Medulla oblongata (tissue), 1 donor: Measurements from ENCODE around the gene KCNK15.
"Not testable (repeated sequence)": the region's sequence is repeated elsewhere in the genome, so short reads cannot be mapped to it uniquely, and the experiment has no call there.

Source experiments
- DNase-seq: peaks from one replicate; pipeline ENCODE4 v3.0.0-alpha.2; 2015; ENCODE audit errors: extremely low spot score

KCNK15 gene

GRCh38 chr20:44758247-44759101, 12.8 kb downstream of the KCNK15 start:
- DNase-seq, result no peak

GRCh38 chr20:44759595-44759994, 13.9 kb downstream of the KCNK15 start:
- no peak for DNase-seq

GRCh38 chr20:44761423-44761822, 15.8 kb downstream of the KCNK15 start:
- DNase-seq, result no peak

- DNase-seq, result no peak
Observed at GRCh38 chr20:44762466-44763140, 16.9 kb downstream of the KCNK15 start.

DNA sequence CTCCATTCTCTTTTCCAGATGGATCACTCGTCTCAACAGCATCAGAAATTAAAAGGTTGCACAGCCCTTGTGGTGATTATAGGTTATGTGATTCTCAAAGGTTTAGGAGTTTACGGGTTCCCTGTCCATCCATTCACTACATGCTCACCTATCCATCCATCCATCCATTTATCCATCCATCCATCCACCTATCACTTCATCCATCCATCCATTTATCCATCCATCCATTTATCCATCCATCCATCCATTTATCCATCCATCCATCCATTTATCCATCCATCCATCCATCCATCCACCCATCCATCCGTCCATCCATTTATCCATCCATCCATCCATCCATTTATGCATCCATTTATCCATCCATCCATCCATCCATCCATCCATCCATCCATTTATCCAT, 18.1 kb downstream of the KCNK15 start:
- not testable (repeated sequence) for DNase-seq

DNA sequence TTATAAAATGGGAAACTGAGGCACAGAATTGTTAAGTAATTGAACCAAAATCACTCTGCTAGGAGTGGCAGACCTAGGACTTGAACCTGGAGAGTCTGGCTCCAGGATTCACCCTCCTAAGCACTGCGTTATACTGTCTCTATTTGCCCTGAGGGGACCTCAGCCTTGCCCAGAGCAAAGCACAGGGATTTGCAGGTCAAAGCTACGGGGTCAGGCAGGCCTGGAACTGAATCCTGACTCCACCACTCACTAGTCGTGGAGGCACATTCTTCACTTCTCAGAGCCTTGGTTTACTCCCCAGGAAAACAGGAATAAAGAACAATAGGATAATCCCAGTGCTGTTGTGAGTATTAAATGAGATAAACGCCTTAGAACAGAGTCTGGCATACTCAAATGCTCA, 19.4 kb downstream of the KCNK15 start:
- DNase-seq, result no peak

DNA sequence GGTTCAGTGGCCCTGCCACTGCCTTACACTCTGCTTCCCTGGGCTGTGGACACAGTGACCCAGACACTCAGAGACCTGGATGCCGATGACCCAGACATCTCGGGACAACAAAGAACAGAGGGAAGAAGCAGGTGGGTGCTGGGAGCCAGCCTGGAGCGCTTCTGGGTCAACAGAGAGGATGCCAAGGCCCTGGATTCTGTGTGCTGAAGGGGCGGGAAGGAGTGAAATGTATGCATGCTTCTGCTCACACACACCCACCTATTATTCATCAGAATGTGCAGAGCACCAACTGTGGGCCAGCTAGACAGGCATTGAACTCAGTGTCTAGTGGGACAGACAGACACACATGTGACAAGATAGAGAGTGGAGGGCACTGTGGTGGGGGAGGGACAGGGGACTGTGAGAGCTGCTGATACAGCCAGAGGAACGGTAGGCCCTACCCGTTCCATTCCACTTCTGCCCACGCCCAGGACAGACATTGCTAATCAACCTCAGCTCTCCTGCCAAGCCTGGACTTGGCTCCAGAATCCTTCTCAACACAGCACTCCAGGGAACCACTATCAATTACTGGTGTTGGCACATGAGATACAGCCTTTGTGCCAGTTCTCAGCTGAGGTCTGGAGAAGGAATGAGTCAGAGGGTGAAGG, 20.2 kb downstream of the KCNK15 start:
- no peak for DNase-seq

- no peak for DNase-seq
Observed at GRCh38 chr20:44768256-44768655, 22.6 kb downstream of the KCNK15 start.

DNA sequence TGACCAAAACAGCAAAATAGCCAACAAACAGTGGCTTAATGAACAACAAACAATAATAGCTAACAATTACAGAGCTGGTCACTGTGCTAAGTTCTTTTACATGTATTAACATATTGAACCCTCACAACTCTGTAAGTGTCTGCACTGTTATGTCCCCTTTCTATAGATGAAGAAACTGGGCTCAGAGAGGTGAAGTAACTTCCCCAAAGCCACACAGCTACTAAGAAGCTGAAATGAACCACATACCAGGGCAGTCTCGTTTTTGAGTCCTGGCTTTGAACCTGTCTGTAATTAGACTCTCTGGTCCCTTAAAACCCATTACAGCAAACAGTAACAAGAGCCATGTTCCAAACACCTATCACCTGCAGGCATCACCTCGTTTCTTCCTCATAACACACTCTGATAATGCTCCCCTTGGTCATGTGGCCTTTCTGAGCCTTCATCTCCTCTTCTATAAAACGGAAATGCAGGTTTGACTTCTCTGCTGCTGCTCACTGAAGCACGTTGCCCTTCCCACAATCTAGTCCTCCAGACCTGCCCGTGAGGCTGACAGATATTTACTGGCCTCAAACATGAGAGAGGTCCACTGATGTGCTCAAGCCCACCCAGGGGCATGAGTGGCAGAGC, 23.3 kb downstream of the KCNK15 start:
- no peak for DNase-seq

DNA sequence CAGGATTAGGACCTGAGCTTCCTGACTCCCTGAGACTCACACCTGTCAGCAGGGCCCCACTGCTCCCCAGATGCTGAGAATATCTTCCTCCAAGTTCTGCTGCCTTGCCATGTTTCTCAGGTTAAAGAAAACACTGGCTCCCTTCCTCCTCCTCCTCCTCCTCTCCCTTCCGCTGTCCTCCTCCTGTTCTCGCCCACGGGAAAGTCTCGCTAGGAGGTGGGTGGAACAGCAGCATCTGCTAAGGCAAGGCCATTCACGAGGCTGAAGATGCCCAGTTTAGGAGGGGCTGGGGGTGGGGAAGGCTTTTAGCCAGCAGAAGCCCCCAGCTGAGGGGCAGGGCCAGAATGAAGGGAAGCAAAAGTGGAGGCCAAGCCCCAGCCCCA, 23.8 kb downstream of the KCNK15 start:
- DNase-seq, result no peak

DNA sequence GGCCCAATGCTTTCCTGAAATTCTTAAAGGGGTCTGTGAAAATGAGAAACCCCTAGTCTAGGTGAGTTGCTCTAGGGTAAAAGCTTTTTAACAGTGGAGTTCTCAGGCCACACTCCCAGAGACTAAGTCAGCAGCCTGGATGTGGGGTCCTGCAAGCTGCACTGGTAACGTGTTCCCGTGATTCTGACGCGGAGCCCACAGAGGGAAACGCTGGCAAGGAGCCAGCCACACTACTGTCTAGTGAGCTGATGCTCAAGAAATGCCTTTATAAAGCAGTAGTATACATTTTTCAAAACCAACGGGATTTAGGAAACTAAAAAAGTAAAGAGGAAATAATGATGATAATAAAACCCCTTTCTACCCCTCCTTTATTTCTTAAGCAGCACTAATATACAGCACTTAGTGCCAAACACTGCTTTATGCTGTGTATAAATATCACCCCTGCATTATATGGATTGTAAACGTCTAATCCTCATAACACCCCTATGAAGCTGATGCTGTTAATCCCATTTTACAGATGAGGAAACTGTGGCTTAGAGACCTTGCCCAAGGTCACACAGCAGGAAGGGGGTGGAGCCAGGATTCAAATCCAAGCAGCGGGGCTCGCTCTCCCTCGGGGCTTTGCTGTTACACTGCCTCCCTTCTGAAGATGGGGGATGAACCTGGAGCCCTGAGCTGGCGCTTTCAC, 25.0 kb downstream of the KCNK15 start:
- no peak for DNase-seq

DNA sequence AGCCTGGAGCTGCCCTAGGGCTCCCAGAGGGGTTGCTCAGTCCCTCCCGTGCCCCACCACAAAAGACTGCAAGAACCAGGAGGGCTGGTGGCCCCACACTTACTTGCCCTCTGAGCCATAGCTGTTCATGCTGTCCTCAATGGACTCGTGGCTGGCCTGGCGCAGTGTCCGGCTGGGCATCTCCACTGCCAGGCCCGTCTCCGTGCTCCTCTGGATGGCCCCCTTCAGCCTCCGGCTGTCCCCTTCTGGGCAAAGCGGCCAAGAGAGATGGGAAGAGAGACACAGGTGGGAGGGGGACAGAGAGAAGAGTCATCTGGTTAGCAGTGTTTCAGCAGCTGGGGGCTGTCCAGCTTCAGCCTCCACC, 25.5 kb downstream of the KCNK15 start:
- DNase-seq, result no peak

- no peak for DNase-seq
Observed at GRCh38 chr20:44772636-44773035, 27.0 kb downstream of the KCNK15 start.

- DNase-seq, result no peak
Observed at GRCh38 chr20:44773070-44773829, 27.6 kb downstream of the KCNK15 start.

GRCh38 chr20:44776980-44777379, 31.3 kb downstream of the KCNK15 start:
- no peak for DNase-seq

DNA sequence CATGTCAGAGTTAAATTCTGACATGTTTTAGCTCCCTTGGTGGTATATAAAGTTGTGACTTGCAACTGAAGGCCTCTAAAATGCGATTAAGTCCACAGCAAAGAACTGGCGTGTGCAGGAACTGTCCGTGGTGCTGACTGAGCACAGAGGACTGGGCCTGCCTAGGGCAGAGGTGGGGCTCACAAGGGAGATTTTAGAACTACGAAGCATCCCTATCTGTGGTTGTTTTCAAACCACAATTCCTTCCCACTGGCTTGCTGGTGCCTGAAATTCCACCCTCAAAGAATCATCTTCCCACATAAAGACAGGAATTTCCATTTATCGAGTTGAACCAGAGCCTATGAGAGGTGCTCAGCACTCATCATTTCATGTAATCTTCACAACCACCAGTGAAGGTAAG, 34.6 kb downstream of the KCNK15 start:
- no peak for DNase-seq

- no peak for DNase-seq
Observed at GRCh38 chr20:44781118-44781517, 35.5 kb downstream of the KCNK15 start.

DNA sequence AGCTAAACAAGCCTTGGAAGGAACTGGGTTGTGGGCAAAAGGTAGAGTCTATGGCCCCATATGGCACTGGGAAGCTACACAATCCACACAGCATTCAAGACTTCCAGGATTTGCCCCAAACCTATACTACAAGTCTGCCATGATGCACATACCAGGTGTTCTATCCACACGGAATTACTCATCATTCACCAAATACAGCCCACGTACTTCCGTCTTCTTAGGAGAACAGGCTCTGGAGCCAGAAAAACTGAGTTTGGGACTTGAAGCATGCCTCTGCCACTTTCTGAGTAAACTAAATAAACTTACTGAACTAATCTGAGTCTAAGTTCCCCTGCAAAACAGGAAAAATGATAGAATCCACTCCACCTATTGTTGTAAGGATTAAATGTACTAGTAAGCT, 36.1 kb downstream of the KCNK15 start:
- no peak for DNase-seq

DNA sequence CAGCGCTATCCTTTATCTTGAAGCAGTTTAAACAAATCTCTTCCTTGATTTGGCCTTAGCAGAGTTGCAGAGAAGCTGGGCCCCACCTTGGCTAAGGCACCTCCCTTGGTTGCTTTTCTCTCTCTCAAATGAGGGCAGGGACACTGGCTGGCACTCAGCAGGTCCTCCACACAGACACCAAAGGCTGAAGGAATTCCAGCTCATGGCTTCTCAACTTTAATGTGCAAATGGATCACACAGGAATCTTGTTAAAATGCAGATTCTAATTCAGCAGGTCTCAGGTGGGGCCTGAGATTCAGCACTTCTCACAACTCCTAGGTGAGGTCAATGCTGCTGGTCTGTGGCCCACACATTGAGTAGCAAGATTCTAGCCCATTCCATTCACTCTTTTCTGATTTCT, 39.0 kb downstream of the KCNK15 start:
- DNase-seq, result no peak

DNA sequence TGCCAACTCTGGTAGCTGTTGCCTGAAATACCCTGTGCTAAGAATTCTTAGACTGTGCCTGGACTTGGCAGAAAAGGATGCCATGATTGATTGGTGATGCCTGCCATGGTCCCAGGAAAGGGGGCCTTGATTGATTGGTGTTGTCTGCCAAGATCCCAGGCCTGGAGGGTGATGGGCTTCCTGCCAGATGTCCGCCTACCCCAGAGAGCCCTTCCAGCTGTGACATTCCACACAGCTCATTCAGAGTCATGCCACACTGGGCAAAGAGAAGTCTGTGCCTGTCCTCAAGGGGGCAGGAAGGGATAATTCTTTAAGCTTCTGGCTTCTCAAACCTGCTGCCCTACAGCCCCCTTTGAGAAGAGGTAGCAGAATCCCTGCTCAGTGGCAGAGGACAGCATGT, 40.1 kb downstream of the KCNK15 start:
- no peak for DNase-seq

DNA sequence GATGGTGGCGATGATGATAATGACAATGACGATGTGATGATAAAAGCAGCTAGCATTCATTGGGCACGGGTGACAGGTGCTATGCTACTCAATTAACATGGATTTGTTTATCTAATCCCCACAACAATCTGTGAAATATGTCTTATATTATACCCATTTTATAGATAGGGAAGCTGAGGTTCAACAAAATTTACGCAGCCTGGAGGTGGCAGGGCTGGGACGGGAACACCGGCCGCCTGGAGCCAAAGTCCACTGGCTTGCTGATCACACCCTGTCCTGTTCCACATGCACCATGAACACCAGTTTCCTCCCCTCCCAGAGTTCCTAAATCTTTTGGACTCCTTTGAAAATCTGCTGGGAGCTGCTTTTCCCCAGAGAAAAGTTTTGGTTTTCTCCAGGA, 41.6 kb downstream of the KCNK15 start:
- DNase-seq, result no peak
